ENCODE results near the gene COMMD8. TPM values are rescaled to one million over a fixed set of nuclear protein-coding genes. Genes with fewer than 3 reads are reported as not detected.

The COMMD8 gene
- total RNA-seq, 4 donors from 2014 or later: 6.0 to 26.1 (median 19.1) TPM

DNA sequence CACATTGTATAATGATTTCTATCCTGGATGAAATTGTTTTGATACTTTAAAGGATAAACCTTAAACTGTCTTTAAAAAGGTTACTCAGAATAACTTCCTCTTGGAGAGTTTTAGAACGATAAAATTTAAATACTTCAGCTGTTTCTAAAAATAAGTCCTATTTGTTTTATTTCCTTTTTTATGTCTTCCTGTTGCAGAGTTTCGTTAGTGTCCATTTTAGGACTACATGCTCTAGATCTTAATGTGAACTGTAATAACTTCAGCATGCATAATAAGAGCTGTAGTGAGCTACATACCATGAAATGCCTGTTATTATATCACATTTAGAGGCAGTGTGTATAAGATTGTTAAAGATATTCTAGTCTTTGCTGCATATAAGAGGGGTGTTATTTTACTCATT is 36.2 kb upstream of the COMMD8 start:
- TF ChIP-seq CTCF (IDR thresholded peaks at IDR 0.05) (no peak), POLR2A (IDR thresholded peaks at IDR 0.05) (no peak)
- peaks cover 0 to 9% (median 0%) of the 10 kb centered on the region in 4 donors for H3K4me1 ChIP-seq
- no peak for DNase-seq
- no peaks in the 10 kb centered on the region for H3K9me3 ChIP-seq
- H3K27ac ChIP-seq: peak overlapping the region in 1 of 4 donors; percentile 35
- no peaks in the 10 kb centered on the region for H3K27me3 ChIP-seq
- no peaks in the 10 kb centered on the region for H3K36me3 ChIP-seq
- no peak overlapping the region for H3K4me3 ChIP-seq

DNA sequence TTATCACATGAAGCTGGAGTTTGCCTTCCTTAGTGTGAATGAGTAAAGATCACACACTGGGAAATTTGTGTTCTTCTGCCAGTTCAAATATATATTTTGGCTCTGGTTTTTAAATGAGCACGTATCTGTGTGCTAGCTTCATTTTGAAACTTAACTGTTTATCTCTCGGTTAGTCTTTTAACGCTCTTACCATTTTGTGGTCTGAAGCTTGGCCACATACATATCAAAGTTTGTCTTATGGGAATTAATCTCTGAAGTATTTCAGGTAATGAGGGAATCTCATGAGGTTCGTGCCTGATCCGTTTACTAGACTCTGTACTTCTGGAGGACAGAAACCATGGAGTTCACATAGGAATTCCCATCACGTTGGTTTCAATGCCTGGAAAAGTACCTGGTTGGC is 35.4 kb upstream of the COMMD8 start:
- no peak overlapping the region for H3K4me3 ChIP-seq
- peaks cover 0 to 9% (median 0%) of the 10 kb centered on the region in 4 donors for H3K4me1 ChIP-seq
- peak overlapping the region in 1 of 4 donors; percentile 35 for H3K27ac ChIP-seq
- H3K36me3 ChIP-seq: no peaks in the 10 kb centered on the region
- no peaks in the 10 kb centered on the region for H3K27me3 ChIP-seq
- no peak for DNase-seq
- no peaks in the 10 kb centered on the region for H3K9me3 ChIP-seq
- TF ChIP-seq POLR2A (IDR thresholded peaks at IDR 0.05) (no peak), CTCF (IDR thresholded peaks at IDR 0.05) (no peak)

DNA sequence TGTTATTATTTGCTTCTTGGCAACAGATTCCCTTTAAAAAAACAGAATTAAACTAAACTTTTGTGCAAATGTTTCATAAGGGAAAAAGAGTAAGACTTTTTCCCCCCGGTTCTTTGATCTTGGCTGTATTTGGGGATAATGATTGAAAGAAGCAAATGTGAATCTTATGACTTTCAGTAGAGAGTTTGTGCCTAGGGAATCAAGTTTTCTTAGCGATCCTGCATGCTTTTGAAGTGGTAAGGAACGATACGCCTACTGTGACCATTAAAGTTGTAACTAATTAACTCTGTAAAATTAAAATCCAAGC is 30.6 kb upstream of the COMMD8 start:
- TF ChIP-seq CTCF (IDR thresholded peaks at IDR 0.05): no peak
- Histone ChIP-seq H3K27ac (no peak overlapping the region), H3K27me3 (no peaks in the 10 kb centered on the region), H3K36me3 (no peaks in the 10 kb centered on the region), H3K4me1 (peaks cover 0 to 6% (median 0%) of the 10 kb centered on the region in 4 donors), H3K4me3 (no peak overlapping the region), H3K9me3 (no peaks in the 10 kb centered on the region)
- no peak for DNase-seq

DNA sequence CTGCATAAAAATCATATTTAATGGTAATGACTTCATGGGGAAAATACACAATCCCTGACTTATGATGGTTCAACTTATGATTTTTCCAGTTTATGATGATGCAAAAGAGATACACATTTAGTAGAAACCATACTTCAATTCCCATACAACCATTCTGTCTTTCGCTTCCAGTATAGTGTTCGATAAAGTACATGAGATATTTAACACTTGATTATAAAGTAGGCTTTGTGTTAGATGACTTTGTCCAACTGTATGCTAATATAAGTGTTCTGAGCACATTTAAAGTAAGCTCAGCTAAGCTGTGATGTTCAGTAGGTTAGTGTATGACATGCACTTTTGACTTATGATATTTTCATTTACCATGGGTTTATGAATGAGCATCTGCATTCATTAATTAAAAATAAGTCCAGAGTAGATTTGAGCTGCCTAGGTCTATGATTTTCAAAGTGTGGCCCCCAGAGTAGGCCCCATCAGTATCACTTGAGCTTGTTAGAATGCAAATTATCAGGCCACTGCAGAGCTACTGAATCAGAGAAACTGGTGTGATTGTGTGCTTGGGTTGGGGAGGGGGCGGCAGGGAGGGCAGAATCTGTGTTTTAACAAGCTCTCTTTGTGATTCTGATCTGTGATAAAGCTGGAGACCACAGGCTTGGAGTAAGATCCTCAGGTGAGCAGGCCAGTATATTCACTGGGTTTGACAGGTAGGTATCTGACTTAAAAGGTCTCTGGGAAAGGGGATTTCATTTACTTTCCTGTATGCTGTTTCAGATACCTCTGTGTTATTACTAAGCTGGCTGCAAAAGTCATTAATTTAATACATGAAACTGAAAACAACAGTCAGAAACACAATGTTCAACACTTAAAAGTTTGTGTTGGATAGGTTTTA is 30.0 kb upstream of the COMMD8 start:
- DNase-seq: no peak
- no peaks in the 10 kb centered on the region for H3K27me3 ChIP-seq
- H3K9me3 ChIP-seq: no peaks in the 10 kb centered on the region
- no peak overlapping the region for H3K4me3 ChIP-seq
- H3K4me1 ChIP-seq: no peaks in the 10 kb centered on the region
- no peaks in the 10 kb centered on the region for H3K36me3 ChIP-seq
- no peak for TF ChIP-seq POLR2A (IDR thresholded peaks at IDR 0.05)
- TF ChIP-seq CTCF (IDR thresholded peaks at IDR 0.05): no peak
- H3K27ac ChIP-seq: no peak overlapping the region

GRCh38 chr4:47490550-47490949 is 27.0 kb upstream of the COMMD8 start:
- TF ChIP-seq POLR2A (IDR thresholded peaks at IDR 0.05): no peak
- TF ChIP-seq CTCF (IDR thresholded peaks at IDR 0.05): peak in 4 of 6 experiments; percentile 30 to 38 (median 34)
- Histone ChIP-seq H3K4me1 (peaks cover 0 to 6% (median 0%) of the 10 kb centered on the region in 4 donors), H3K27ac (no peak overlapping the region), H3K36me3 (no peaks in the 10 kb centered on the region), H3K4me3 (no peak overlapping the region), H3K27me3 (no peaks in the 10 kb centered on the region), H3K9me3 (no peaks in the 10 kb centered on the region)
- no peak for DNase-seq
